SK-N-SH (cell line): Measurements from ENCODE around the gene SAMD4B. TPM values are rescaled to one million over a fixed set of nuclear protein-coding genes. Genes with fewer than 3 reads are reported as not detected.

Experiments
- CTCF ChIA-PET: fragments of 300-600, 350-600 bp; formaldehyde crosslinking; extraction: SDS; loops from one replicate; lab custom pipeline; 2021; lab: Yijun Ruan, JAX
- POLR2A ChIA-PET: fragments of 350-600 bp; sonication (Branson Sonifier 250); formaldehyde crosslinking; extraction: SDS; loops from one replicate; lab custom pipeline; 2020; ENCODE audit warnings: antibody characterized with exemption, inconsistent platforms; lab: Yijun Ruan, JAX
- DNase-seq: peaks from one replicate; pipeline ENCODE4 v3.0.0; 2012
- H2AFZ ChIP-seq: fragments of 200-600 bp; sonication (generic); 2 replicates; pipeline ENCODE4 v1.8.1; 2016; ENCODE audit warnings: antibody characterized with exemption, mild to moderate bottlenecking, low read depth
- H3F3A ChIP-seq: fragments of 200-600 bp; sonication (generic); replicated peaks from 2 replicates; pipeline ENCODE3; 2016; ENCODE audit warnings: antibody characterized with exemption, mild to moderate bottlenecking; ENCODE audit not compliant: insufficient read depth
- H3K27ac ChIP-seq, 2 experiments: fragments of 200-500 bp in 1 of 2; fragments of 200-600 bp in 1 of 2; sonication (Bioruptor generic) in 1 of 2; sonication (generic), shearing (Covaris generic) in 1 of 2; 2 replicates each; pipeline versions ENCODE4 v1.5.1 to v1.6.1; 2014 to 2016; ENCODE audit warnings: low read depth in 2 of 2, inconsistent platforms in 1 of 2, low read length in 1 of 2, mild to moderate bottlenecking in 1 of 2, mixed read lengths in 1 of 2
- H3K27me3 ChIP-seq: fragments of 200-600 bp; sonication (generic), shearing (Covaris generic); 2 replicates; pipeline ENCODE4 v1.6.1; 2016; ENCODE audit warnings: mixed run types; ENCODE audit not compliant: insufficient read depth
- H3K36me3 ChIP-seq, 2 experiments: fragments of 200-500 bp in 1 of 2; fragments of 200-600 bp in 1 of 2; sonication (Bioruptor generic) in 1 of 2; sonication (generic) in 1 of 2; replicated peaks in 1 of 2; 2 replicates each; pipeline versions ENCODE3 to v1.5.1; 2014 to 2016; ENCODE audit warnings: low read length in 1 of 2, mild to moderate bottlenecking in 1 of 2; ENCODE audit not compliant: insufficient read depth in 2 of 2, control insufficient read depth in 1 of 2
- H3K4me1 ChIP-seq, 2 experiments: fragments of 200-500 bp in 1 of 2; fragments of 200-600 bp in 1 of 2; sonication (Bioruptor generic) in 1 of 2; sonication (generic), shearing (Covaris generic) in 1 of 2; 2 replicates each; pipeline versions ENCODE4 v1.5.1 to v1.6.1; 2014 to 2016; ENCODE audit warnings: low read depth in 1 of 2, low read length in 1 of 2, mixed run types in 1 of 2; ENCODE audit not compliant: insufficient read depth in 2 of 2, control insufficient read depth in 1 of 2
- H3K4me2 ChIP-seq: fragments of 200-600 bp; sonication (generic), shearing (Covaris generic); 2 replicates; pipeline ENCODE4 v1.6.1; 2017; ENCODE audit warnings: mixed run types
- H3K4me3 ChIP-seq, 2 experiments: fragments of 200-500 bp in 1 of 2; fragments of 200-600 bp in 1 of 2; sonication (Bioruptor generic) in 1 of 2; sonication (generic), shearing (Covaris generic) in 1 of 2; 2 replicates each; pipeline versions ENCODE4 v1.5.1 to v1.8.1; 2014 to 2016; ENCODE audit warnings: low read depth in 2 of 2, inconsistent platforms in 1 of 2, low read length in 1 of 2, mild to moderate bottlenecking in 1 of 2, mixed read lengths in 1 of 2, moderate library complexity in 1 of 2
- H3K79me2 ChIP-seq: fragments of 200-600 bp; sonication (generic); 2 replicates; pipeline ENCODE4 v1.8.1; 2017; ENCODE audit warnings: mild to moderate bottlenecking; ENCODE audit not compliant: insufficient read depth
- H3K9ac ChIP-seq: fragments of 200-600 bp; sonication (generic); 2 replicates; pipeline ENCODE4 v1.6.1; 2017; ENCODE audit warnings: mixed run types
- H3K9me2 ChIP-seq: fragments of 200-600 bp; sonication (generic); 2 replicates; pipeline ENCODE4 v1.6.1; 2017; ENCODE audit warnings: mixed run types
- H3K9me3 ChIP-seq: fragments of 200-600 bp; sonication (generic); 2 replicates; pipeline ENCODE4 v1.6.1; 2017; ENCODE audit warnings: mixed run types, mild to moderate bottlenecking, moderate library complexity
- H4K20me1 ChIP-seq: fragments of 200-600 bp; sonication (generic); 2 replicates; pipeline ENCODE4 v1.6.1; 2017; ENCODE audit warnings: mild to moderate bottlenecking, mixed run types; ENCODE audit not compliant: insufficient read depth
- CTCF ChIP-seq: fragments of 200-600 bp; sonication (generic); IDR thresholded peaks from 2 replicates; pipeline ENCODE4 v1.6.1; 2017; ENCODE audit warnings: antibody characterized with exemption, mild to moderate bottlenecking, moderate library complexity
- FOXM1 ChIP-seq: IDR thresholded peaks from 2 replicates; pipeline ENCODE4 v1.4.0; 2012; ENCODE audit warnings: low read depth, mild to moderate bottlenecking
- GABPA ChIP-seq: IDR thresholded peaks from 2 replicates; pipeline ENCODE4 v1.4.0; 2012; ENCODE audit warnings: low read depth, mild to moderate bottlenecking
- MAX ChIP-seq: IDR thresholded peaks from 2 replicates; pipeline ENCODE4 v1.4.0; 2012; ENCODE audit warnings: low read depth
- MEF2A ChIP-seq: IDR thresholded peaks from 2 replicates; pipeline ENCODE4 v1.4.0; 2012; ENCODE audit warnings: low read depth, borderline replicate concordance
- NFIC ChIP-seq: IDR thresholded peaks from 2 replicates; pipeline ENCODE4 v1.4.0; 2012; ENCODE audit warnings: borderline replicate concordance
- RAD21 ChIP-seq: IDR thresholded peaks from 2 replicates; pipeline ENCODE4 v1.6.1; 2012; ENCODE audit warnings: mild to moderate bottlenecking, low read length
- RCOR1 ChIP-seq: fragments of 150-350 bp; IDR thresholded peaks from 2 replicates; pipeline ENCODE4 v1.6.1; 2017; ENCODE audit warnings: antibody characterized with exemption, low read length
- RFX5 ChIP-seq: IDR thresholded peaks from 2 replicates; pipeline ENCODE4 v1.6.1; 2012; ENCODE audit warnings: mild to moderate bottlenecking, improper control_type of control experiment, low read length
- SIN3A ChIP-seq: IDR thresholded peaks from 2 replicates; pipeline ENCODE4 v1.6.1; 2012; ENCODE audit warnings: low read depth, mild to moderate bottlenecking, low read length, moderate library complexity, borderline replicate concordance
- TCF12 ChIP-seq: IDR thresholded peaks from 2 replicates; pipeline ENCODE4 v1.4.0; 2012
- USF2 ChIP-seq: fragments of 150-350 bp; IDR thresholded peaks from 2 replicates; pipeline ENCODE4 v1.6.1; 2017; ENCODE audit warnings: antibody characterized with exemption, low read length, low read depth, borderline replicate concordance
- YY1 ChIP-seq: IDR thresholded peaks from 2 replicates; pipeline ENCODE4 v1.4.0; 2012; ENCODE audit warnings: low read depth, mild to moderate bottlenecking
- ZBTB33 ChIP-seq: IDR thresholded peaks from 2 replicates; pipeline ENCODE4 v1.4.0; 2012; ENCODE audit warnings: low read depth, borderline replicate concordance
- WGBS: methylation state at CpG from one replicate; pipeline ENCODE4 v1.1.6; 2017; ENCODE audit warnings: low lambda C conversion rate; 5-methylcytosine and 5-hydroxymethylcytosine counted together
- polyA plus RNA-seq, 3 experiments: library from polyadenylated mRNA; depleted of rRNA; stranded (reverse); fragments of >200 nt; gene quantifications; 2 replicates each; pipeline ENCODE4 v1.2.3, GENCODE V29; 2012

SAMD4B gene
- polyA plus RNA-seq, 1 of the 3 experiments (the other 2 are of a cell fraction) = 83.0 TPM

GRCh38 chr19:39360599-39360998, 18.4 kb downstream of the SAMD4B start:
- no peaks in the 10 kb centered on the region for H3K27me3 ChIP-seq
- no peak overlapping the region for H3K9ac ChIP-seq
- H3K27ac ChIP-seq = no peak overlapping the region
- no peaks in the 10 kb centered on the region; the same call in 1 of the 2 replicates for H3K79me2 ChIP-seq
- peaks cover 7 to 9% of the 10 kb centered on the region in 2 experiments; a peak in 2 of 4 replicates for H3K4me1 ChIP-seq
- H3K9me3 ChIP-seq = no peaks in the 10 kb centered on the region
- ChIA-PET POLR2A (interaction anchor here (0.7 kb wide), 1 partner anchor 75 kb away, joined by 3 read pairs; the partner anchor contains the start of gene RPS16), CTCF (interaction anchor here (1.0 kb wide), 1 partner anchor 37 kb away, joined by 3 read pairs; no protein-coding TSS in a partner anchor)
- H3K9me2 ChIP-seq = no peaks in the 10 kb centered on the region
- TF ChIP-seq RCOR1 = no peak
- no peak for TF ChIP-seq USF2
- TF ChIP-seq NFIC = no peak
- no peak for TF ChIP-seq CTCF
- TF ChIP-seq MAX = no peak
- no peak for TF ChIP-seq YY1
- TF ChIP-seq RAD21 = no peak
- no peak for TF ChIP-seq RFX5
- no peak for TF ChIP-seq MEF2A
- TF ChIP-seq TCF12 = no peak
- TF ChIP-seq FOXM1 = no peak
- TF ChIP-seq GABPA = no peak
- TF ChIP-seq SIN3A = no peak
- no peak for TF ChIP-seq ZBTB33
- no peak overlapping the region for H2AFZ ChIP-seq
- no peak overlapping the region for H3K4me3 ChIP-seq
- no peak overlapping the region for H3K4me2 ChIP-seq
- H4K20me1 ChIP-seq = no peaks in the 10 kb centered on the region; the same call in 1 of the 2 replicates
- H3K36me3 ChIP-seq = peaks cover 28 to 54% of the 10 kb centered on the region in 2 experiments
- no peak for DNase-seq
- peaks cover 12% of the 10 kb centered on the region for H3F3A ChIP-seq
- WGBS = 90% methylated on average over 1 of the region's 1 CpG
